NCI-H774 (cell line): ENCODE results near the gene TMEM143.
A peak's percentile ranks its signal among the peaks of the same experiment; 100 is the strongest.

Source experiments
- DNase-seq: peaks from one replicate; lab custom pipeline; 2025; lab: John Stamatoyannopoulos, UW

Gene TMEM143

DNA sequence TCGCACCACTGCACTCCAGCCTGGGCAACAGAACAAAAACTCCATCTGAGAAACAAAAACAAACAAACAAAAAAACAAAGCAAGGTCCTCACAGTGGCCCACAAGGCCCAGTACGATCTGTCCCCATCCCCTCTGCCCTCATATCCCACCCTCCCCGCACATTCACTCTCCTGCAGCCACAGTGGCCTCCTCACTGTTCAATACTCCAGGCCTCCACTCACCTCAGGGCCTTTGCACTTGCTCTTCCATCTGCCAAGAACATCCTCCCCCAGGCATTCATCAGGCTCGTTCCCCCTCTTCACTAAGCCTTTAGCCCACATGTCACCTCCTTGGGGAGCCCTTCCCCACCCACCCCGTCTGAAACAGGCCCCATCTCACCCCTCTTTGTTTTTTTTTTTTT lies 4.6 kb downstream of the TMEM143 start:
- no peak for DNase-seq

DNA sequence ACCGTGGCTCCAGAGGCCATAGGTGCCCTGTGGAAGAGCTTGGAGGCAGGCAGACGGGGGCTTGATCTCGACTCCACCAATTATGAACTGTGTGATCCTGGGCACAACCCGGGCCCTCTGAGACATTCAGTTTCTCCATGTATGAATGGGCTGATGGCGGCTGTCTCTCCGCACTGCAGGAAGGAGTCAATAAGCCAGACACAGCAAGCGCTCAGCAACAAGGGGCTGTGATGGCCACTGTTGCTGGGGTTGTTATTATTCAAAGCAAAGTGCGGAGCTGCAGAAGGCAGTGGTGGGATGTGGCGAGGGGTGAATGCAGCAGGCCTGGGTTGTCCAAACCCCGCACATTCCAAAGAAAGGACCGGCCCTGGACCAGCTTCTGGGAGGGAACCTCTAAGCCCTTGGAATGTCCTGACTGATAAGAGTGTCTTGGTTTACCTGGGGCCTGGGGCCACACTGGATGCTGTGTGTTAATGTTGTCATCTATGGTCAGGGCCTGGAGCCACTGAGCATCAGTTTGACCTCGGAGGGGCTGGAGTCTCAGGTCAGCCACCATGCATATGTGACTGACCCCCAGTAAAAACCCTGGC lies 8.3 kb downstream of the TMEM143 start:
- no peak for DNase-seq

DNA sequence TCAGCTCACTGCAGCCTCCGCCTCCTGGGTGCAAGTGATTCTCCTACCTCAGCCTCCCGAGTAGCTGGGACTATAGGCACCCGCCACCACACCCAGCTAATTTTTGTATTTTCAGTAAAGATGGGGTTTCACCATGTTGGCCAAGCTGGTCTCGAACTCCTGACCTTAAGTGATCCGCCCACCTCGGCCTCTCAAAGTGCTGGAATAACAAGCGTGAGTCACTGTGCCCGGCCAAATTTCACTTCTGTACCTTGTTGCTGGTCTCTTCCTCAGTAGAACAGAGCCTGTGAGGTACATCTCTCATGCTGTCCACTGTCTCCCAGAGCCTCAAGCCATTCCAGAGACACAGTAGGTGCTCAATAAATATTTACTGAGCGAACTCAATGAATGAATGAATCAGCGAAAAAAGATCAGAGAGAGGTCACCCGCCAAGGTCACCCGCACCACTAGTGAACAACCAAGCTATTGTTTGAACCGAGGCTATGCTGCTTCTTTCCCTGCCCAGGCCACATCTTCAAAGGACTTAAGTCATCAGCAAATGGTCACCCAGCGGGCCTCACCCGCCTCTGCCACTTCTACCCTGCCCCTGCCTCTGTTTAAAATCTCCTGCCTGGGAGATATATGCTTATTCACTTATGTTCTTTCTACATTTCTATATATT lies 9.3 kb downstream of the TMEM143 start:
- no peak for DNase-seq

DNA sequence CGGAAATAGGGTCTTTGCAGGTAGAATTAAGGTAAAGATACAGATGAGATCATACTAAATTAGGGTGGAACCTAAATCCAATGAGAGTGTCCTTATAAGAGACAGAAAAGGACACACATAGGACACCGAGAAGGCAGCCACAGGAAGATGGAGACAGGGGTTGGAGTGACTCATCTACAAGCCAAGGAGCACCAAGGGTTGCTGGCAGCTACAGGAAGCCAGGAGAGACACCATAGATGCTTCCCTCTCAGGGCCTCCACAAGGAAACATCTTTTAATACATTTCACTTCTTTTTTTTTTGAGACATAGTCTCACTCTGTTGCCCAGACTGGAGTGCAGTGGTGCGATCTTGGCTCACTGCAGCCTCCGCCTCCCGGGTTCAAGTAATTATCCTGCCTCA lies 10.1 kb downstream of the TMEM143 start:
- DNase-seq = no peak

DNA sequence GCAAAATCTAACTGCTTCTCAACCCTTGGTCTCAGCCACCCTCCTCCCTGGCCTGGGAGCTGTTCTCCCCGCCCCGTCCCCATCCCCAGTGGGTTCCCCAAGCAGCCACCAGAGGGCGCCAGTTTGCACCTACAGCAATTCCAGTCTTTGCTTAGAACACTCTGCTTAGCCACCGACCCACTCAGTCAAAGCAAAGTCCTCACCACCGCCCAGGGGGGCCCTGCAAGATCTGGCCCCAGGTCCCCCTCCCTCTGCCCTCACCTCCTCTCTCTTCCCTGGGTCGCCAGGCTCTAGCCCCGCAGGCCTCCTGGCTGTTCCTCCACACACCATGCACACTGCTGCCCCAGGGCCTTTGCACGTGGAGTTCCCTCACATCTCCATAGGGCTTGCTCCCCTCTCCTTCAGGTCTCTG lies 12.4 kb downstream of the TMEM143 start:
- DNase-seq = peak; percentile 50

DNA sequence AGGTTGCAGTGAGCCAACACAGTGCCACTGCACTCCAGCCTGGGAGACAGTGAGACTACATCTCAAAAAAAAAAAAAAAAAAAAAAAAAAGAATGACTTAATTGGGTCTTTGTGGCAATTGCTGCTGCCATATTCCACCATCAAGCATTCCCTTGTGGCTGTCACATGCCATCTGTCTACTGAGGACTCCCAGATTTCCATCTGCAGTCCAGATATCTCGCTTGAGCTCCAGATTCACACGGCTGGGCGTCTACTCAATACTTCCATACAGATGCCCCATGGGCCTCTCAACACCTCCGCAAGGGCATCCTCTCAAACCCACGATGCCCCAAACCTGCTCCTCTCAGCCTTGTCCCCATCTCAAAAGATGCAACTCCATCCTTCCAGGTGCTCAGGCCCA lies 12.9 kb downstream of the TMEM143 start:
- no peak for DNase-seq

DNA sequence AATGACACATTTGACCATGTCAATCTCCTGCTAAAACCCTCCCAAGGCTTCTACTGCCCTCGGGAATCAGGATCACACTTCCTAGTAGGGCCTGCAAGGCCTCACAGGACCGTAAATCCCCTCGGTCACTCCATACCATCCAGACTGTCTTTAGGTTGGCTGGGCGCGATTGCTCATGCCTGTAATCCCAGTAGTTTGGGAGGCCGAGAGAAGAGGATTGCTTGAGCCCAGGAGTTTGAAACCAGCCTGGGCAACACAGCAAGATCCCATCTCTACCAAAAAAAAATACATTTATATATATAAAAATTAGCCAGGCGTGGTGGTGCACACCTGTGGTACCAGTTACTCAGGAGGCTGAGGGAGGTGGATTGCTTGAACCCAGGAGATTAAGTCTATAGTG lies 15.0 kb downstream of the TMEM143 start:
- no peak for DNase-seq

DNA sequence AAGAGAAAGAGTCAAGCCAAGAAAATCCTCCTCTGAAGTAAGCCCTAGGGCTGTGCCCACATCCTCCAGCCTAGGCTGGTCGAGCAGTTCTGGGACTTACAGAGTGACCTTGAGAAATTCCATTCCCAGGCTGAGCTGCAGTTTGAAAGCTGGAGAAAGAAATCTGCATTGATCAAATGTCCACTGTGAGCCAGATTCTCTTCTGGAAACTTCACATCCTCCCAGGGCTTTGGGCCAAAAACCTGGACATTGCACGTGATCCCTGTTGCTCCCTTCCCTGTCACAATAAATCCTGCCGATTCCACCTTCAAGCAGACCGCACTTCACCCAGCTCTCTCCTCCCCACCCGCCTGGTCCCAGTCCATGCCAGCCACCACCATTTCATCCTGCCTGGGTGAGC lies 15.7 kb downstream of the TMEM143 start:
- DNase-seq = no peak

DNA sequence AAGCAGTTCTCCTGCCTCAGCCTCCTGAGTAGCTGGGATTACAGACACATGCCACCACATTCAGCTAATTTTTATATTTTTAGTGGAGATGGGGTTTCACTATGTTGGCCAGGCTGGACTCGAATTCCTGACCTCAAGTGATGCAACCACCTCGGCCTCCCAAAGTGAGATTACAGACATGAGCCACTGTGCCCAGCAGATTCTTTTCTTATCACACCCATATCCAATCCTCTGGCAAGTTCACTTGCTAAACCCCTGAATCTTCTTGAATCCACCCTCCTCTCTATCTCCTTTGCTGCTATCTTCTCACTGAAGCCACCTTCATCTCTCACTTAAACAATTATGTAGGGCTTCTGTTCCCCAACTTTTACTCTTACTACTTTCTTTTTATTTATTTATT lies 17.5 kb downstream of the TMEM143 start:
- DNase-seq = no peak

DNA sequence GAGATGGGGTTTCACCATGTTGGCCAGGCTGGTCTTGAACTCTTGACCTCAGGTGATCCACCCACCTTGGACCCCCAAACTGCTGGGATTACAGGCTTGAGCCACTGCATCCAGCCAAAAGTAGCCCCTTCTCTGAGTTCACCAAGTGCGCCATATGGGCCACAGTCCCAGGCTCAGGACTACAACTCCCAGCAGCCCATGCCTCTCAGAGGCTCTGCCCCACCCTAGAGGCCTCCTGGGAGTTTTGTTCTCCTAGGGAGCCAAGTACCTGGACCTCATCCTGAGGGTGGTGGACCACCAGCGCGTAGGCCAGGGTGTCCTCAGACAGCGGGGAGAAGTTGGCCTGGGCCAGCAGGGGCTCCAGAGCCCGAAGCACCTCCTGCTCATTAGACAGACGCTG lies 18.8 kb downstream of the TMEM143 start:
- DNase-seq = no peak

DNA sequence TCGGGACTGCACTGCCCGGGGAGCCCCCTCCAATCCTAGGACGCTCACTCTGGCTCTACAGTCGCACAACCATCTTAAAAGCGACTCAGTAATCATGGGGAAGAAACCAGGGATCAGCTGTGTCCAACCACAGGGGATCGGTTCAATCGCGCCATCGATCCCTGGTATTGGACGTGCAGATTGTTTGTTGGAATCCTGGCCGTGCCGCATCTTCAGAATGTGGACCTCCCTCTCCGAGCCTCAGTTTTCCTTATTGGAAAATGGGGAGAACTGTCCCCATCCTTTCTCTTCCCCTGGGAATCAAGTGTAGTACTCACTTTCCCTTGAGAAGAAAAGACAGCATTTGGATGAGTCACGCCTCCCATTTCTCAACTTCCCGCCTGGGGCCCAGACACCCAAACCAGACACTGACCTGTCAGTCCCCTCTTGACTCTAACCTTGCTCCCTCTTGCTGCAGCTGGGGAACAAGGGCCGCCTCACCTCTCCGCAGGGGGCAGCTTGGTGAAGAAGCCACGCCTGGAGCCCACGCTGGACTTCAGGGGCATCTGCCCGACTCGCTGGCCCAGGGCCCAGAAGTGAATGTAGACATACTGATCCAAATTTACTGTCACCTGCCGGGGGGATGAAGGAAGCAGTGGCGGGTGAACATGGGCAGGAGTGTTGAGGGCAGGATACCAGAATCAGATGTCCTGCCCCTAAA lies 20.7 kb downstream of the TMEM143 start:
- DNase-seq = no peak

DNA sequence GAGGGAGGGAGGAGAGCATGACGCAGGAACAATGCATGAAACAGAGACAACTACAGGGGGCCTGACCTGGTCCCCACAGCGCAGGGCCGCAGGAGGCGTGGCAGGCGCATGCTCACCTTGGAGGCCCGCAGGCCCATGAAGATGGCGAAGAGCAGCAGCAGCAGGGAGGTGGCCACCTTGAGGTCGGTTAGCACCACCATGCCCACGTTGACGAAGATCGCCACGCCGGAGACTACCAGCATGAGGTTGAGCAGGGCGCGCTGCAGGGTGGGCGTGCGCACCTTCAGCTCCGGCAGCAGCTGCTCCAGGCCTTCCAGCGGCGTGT lies 21.4 kb downstream of the TMEM143 start:
- no peak for DNase-seq

DNA sequence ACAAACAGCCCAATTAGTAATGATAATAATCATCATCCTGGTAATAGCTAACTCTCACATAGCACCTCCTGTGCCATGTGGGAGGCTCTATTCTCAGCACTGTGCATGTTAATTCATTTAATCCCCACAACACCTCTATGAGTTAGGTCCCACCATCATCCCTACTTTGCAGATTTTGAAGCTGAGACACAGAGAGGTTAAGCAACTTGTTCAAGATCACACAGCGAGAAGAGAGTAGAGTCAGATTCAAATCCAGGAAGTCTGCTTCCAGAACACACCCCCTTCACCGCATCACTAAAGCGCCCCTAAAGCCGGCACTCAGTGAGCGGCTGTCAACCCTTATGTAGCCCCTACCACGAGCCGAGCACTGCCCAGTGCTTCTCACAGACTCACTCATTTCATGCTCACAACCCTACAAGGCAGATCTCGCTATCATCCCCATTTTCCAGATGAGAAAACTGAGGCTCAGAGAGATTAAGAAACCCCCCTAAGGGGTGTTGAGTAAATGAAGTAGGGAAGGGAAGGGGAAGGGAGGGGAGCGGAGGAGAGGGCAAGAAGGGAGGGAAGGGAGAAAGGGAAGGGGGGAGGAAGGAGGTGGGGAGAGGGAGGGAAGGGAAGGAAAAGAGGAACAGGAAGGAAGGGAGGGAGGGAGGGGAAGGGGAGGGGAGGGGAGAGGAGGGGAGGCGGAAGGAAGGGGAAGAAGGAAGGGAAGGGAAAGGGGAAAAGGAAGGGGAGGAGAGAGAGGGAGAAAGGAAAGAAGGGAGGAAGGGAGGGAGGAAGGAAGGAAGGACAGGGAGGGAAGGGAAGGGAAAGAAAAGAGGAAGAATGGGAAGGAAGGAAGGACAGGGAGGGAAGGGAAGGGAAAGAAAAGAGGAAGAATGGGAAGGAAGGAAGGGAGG lies 22.0 kb downstream of the TMEM143 start:
- no peak for DNase-seq

DNA sequence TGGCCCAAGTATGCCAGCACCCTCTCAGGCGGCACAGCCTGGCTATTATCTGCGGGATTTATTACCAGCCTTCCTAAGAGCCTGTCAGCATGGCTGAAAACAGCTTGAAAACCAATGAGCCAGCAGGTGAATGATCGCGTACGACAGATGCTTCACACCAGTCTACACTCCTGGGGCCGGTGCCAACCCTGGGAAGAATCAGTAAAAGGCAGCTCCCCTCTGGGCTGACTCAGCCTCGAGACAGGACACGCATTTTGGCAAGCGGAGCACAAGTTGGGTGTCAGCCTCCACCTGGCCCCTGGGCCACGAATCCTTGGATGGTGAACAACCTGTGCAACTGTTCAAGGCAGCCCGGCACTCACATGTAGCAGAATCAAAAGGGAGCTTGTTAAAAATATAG lies 22.7 kb downstream of the TMEM143 start:
- no peak for DNase-seq

DNA sequence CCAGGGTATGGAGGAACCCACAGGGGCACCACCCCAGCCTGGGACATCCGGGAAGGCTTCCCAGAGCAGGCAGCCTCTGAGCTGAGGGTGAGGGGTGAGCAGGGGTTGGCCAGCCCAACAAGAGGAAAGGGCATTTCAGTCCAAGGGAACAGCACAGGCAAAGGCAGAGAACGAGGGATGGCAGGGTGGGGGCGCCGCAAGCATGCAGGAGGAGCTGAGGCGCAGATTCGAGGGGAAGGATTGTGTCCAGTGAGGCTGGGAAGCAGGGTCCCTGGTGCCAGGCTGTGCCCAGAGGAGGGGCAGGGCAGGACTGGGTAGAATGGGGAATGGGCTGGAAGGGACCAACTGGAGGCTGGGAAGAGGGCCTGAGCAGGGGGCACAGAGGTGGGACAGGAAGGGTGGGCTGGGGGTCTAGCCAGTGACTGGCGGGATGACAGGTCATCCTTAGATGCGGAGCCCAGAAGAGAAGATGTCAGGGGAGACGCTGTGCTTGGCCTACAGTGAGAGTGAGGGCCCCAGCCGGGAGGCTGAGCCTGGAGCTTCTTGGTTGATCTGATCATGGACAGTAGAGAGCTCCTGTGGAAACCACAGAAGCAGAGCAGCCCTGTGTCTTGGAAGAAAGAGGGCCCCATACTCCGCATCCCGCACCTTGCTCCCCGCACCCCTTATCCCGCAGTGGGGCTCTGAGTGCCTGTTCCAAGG lies 24.8 kb downstream of the TMEM143 start:
- no peak for DNase-seq

DNA sequence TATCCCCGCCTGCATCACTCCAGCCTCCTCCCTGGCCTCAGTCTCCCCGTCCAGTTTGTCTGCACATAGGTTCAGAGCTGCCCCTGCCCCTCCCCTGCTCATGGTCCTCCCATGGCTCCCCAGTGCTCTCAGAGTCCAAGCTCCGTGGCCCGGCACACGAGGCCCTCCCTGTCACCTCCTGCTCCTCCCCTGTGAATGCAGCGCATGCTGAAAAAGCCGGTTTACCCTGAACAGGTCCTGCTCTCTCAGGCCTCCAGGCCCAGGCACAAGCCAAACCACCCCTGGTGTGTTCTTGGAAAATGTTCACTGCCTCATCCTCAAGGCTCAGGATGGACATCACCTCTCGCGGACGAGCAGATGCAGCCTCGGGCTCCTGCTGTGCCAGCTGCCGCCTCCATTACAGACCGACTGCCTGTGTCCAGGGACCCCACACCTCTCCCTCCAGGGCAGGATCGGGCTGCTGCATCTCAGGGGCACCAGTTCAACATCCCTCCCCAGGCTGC lies 25.4 kb downstream of the TMEM143 start:
- no peak for DNase-seq

DNA sequence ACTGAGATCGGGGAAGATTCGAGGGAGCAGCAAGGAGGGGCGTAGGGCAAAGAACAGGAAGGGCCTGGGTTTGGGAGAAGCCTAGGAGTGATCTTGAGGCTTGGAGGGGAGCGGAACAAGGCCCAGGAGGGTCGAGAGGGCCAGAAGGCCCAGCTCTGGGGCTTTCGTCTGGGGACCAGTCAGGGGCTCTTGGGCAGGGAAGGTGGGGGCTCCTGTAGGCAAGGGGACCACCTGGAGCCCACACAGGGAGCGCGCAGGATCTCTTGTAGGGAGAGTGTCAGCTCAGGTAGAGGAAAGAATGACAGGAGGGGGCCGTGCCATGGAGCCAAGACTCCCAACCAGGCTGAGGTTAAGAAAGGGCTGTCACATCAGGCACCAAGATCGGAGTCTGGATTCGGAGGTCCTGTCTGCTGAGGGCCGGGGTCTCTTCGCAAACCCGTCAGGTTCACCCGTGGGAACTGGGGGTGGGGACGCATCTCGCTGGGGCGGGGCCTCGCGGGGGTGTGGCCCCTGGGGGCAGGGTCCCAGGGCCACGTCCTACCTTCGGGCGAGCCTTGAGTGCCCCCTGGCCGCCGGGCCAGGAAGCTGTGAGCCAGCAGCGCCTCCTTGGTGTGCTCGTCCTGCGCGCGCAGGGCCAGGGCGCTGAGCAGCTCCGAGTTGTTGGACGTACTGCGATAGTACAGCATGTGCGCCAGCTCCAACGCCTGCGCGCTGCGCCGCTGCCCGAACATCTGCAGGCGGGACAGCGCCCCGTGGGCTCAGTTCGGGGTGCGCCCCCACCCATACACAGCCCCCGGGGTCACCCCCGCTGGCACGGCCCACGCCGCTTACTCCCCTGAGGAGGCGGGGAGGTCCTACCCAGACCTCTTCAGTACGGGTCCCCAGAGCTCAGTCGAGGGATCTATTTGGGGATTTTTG lies 30.0 kb downstream of the TMEM143 start:
- peak; percentile 91 for DNase-seq

DNA sequence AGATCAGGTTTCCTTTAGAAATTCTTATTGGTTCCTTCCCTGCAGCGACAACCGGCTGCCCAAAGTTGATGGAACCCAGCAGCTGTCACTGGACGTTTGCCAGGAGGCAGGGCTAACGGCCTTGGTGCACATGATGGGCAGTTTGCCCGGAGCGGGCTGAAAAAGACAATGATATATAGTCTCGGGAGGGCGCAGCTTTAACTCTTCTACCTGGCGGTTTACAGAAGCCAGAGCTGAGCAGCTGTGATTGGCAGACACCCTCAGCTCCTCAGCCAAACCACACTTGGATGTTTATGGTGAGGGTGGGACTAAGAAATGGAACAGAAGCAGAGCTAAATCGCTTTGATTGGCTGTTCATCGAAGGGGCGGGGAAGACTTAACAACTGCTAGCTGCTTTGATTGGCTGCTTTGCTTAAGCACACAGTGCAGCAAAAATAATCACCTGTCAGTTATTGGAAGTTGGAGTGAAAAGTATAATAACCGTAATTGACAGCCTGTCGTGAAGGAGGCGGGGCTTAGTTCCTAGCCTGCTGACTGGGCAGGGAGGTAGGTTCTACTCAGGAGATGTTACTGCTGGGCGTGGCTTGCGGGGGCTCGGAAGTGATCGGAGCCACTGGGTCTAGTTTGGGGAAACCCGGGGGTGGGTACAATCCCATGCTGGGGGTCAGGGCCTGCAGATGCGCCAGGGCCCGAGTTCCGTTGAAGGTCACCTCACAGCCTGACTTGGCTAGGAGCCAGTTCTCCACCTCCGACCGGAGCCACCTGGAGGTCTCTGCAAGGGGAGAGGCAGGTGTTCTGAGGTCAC lies 30.9 kb downstream of the TMEM143 start:
- peak; percentile 99 for DNase-seq

DNA sequence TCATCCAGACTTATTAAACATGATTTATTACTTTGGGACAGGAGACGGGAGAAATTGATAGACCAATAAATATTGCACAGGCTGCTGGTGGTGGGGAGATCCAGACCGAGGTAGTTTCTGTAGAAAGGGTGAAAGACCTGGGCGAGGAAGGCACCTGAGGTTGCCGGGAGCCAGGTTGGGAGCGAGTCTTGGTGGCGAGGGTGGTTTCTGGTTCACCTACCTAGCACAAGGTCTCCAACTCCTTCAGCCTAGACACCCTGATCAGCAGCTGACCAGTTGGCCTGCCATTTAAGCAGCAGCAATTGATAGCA lies 31.4 kb downstream of the TMEM143 start:
- DNase-seq = no peak

DNA sequence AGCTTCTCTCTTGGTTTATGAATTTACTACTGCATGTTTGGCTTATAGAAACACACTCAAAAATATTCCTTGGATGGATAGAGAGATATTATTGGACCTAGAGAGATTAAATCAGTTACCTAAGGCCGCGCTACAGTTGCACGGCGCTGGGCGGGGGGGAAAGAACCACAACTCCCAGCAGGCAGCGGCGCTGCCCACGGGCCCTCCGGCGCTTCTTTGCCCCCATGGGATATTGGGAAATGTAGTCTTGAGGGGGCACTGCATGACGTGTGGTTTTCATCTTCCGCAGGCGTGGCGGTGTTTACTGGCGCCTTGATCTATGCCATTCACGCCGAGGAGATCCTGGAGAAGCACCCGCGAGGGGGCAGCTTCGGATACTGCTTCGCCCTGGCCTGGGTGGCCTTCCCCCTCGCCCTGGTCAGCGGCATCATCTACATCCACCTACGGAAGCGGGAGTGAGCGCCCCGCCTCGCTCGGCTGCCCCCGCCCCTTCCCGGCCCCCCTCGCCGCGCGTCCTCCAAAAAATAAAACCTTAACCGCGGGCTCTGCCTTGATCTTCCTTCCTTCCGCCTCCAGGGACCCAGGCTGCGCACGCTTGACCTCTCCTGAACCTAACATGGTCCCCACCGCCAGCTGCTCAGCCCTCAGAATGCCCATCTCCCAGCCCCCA lies 33.6 kb downstream of the TMEM143 start:
- DNase-seq = peak; percentile 89
